NOMO-1 treated with DMSO at 0.1 percent for 48 hours (cell line): Measurements from ENCODE around the gene HIGD1B.
"Not testable (repeated sequence)": the region's sequence is repeated elsewhere in the genome, so short reads cannot be mapped to it uniquely, and the experiment has no call there.

ENCODE experiments used
- DNase-seq: peaks from one replicate; lab custom pipeline; 2025; ENCODE audit not compliant: unreplicated experiment; lab: John Stamatoyannopoulos, UW

The HIGD1B gene

DNA sequence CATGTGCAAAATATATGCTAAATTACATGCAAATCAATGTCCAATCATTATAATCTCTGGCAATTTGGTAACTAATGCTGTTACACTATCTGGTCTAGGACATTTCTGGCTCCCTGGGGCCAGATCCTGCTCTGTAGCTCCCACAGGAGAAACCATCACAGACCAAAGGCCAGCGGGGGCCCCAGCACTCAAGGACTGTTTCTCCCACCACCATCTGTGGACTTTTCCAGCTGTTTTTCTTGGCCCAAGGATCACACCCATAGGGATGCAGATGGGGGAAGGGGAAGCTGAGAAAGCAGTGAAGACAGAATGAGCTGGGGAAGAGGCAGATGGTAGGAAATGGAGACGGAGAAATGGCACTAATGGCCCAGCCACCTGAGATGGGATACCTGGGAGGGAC, at the start of gene HIGD1B:
HIGD1B (plus strand) TSS at position 298 of the 400 bp plus-strand sequence. CDS start 270 bp downstream, outside the sequence.
- DNase-seq, result no peak

DNA sequence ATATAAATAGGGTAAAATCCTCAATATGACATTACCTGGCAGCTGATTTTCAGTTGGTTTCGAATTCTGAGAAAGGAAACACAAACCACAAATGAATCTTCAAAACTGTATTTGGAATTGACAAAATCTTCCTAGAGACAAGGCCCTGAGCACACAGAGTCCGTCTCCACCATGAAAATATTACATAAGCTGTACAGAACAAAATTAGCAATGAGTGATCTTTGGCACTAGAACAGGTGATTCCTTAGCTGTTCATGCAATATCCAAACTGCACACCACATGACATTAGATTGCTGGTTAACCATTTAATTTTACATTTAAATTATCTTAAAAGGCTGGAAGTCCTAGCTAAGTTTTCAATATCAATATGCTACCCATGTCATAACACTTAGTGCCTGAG, 49.3 kb upstream of the HIGD1B start:
- DNase-seq, result no peak

- DNase-seq, result no peak
Observed at GRCh38 chr17:44801880-44802279, 45.8 kb upstream of the HIGD1B start.

- DNase-seq, result no peak
Observed at GRCh38 chr17:44804302-44805089, 43.2 kb upstream of the HIGD1B start.

- no peak for DNase-seq
Observed at GRCh38 chr17:44807093-44807816, 40.4 kb upstream of the HIGD1B start.

DNA sequence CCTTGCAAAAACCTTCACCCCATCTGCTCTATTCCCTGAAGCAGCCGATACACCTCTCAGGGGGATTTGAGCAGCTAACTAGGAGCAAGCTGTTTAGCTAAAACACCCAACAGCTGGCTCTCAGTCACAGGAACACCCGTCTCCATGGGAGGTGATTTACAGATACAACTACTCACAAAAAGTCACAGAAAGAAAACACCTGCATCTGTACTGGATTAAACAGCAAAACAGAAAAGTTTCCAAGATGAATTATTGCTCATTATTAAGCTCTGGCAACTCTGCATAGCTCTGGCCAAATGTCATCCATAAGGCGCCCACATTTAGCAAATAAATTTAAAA, 39.9 kb upstream of the HIGD1B start:
- DNase-seq, result no peak

DNA sequence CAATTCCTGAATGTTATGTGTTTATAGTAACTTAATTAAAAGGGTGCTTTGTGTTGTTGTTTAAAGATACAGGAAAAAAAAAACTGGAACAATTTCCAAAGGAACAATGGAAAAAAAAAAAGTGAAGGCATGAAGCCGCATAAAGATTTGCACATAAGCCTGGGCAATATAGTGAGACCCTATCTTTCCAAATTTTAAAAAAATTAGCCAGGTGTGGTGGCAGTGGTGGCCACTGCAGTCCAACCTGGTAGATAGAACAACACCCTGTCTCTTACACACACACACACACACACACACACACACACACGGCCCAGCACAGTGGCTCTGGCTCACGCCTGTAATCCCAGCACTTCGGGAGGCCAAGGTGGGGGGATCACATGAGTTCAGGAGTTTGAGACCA, 39.5 kb upstream of the HIGD1B start:
- no peak for DNase-seq

GRCh38 chr17:44808656-44809388, 38.9 kb upstream of the HIGD1B start:
- DNase-seq, result not testable (repeated sequence)

- no peak for DNase-seq
Observed at GRCh38 chr17:44812263-44812662, 35.4 kb upstream of the HIGD1B start.

DNA sequence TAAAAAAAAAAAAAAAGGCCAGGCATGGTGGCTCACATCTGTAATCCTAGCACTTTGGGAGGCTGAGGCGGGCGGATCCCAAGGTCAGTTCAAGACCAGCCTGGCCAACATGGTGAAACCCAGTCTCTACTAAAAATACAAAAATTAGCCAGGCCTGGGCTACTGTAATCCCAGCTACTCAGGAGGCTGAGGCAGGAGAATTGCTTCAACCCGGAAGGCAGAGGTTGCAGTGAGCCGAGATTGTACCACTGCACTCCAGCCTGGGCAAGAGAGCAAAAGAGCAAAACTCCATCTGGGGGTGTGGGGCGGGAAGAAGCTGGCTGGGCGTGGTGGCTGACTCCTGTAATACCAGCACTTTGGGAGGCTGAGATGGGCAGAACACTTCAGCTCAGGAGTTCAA, 29.2 kb upstream of the HIGD1B start:
- DNase-seq, result not testable (repeated sequence)

DNA sequence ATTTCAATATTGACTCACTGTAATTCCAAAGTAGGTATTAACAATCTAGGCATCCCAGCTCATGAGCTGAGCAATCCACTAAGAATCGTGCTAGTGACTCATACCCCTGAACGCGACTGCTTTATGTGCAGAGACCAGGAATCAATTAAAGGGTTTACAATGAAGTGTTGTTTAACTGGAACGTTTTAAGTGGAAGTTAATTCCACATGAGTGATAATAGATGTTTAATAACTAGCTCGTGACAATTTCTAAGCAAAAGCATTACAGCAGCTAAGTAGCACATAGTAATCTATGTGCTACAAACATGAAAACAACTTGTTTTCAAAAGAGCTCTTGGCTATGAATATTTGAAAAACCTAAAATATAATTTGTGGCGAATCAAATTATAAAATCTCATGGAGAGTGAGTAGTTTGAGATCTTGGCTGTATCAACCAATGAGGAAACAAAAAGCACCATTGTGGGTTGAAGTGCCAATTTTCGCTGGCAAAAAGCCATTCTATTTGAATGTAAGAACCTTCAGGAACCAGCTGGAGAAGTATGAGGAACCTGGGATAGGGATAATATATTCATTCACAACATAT, 27.0 kb upstream of the HIGD1B start:
- no peak for DNase-seq

DNA sequence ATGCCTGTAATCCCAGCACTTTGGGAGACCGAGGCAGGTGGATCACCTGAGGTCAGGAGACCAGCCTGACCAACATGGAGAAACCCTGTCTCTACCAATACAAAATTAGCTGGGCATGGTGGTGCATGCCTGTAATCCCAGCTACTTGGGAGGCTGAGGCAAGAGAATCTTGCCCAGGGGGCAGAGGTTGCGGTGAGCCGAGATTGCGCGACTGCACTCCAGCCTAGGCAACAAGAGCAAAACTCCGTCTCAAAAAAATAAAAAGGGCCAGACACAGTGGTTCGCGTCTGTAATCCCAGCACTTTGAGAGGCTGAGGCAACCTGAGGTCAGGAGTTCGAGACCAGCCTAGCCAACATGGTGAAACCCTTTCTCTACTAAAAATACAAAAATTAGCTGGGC, 22.4 kb upstream of the HIGD1B start:
- DNase-seq, result not testable (repeated sequence)

GRCh38 chr17:44826123-44826790, 21.4 kb upstream of the HIGD1B start:
- DNase-seq, result no peak

DNA sequence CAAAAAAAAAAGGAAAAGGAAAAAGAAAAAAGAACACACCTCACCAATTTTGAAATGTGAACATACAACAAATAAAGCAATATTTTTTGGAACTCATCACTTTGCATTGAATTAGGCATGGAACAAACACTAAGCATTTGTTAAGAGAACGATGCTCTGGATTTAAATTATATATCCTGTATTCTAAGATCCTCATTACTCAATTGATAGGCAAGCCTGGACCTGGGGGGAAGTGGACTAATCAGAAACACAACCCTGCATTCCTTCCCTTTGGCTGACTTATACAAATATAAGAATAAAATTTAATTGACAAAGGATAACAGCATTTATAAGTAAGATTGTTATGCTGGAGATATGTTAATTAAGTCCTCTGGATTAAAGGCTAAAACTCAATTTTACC, 19.8 kb upstream of the HIGD1B start:
- DNase-seq, result no peak

DNA sequence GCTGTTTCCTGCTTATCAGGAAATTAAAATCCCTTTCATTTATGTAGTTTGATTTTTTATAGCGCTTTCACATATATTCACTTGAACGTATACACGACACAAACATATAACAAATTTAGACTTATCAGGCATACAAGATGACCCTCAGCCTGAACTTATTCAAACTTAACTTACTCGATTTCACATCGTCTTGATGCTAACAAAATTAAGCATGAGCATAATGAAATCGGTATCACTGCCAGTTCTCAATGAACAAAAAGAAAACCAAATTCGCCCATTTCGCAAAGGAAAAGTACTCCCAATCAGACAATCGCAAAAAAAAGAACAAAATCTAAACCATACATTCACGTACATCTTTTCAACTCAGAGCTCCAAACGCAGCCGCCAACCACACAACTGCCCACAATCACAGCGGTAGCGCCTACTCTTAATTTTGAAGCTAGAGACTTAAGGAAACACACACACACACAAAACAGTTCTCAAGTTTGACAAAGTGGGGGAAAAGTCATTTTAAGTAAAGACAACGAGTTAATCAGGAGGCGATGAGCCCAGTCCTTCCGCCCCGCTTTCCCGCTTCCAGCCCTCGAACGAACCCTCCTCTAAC, 18.7 kb upstream of the HIGD1B start:
- peak; percentile 29 for DNase-seq

DNA sequence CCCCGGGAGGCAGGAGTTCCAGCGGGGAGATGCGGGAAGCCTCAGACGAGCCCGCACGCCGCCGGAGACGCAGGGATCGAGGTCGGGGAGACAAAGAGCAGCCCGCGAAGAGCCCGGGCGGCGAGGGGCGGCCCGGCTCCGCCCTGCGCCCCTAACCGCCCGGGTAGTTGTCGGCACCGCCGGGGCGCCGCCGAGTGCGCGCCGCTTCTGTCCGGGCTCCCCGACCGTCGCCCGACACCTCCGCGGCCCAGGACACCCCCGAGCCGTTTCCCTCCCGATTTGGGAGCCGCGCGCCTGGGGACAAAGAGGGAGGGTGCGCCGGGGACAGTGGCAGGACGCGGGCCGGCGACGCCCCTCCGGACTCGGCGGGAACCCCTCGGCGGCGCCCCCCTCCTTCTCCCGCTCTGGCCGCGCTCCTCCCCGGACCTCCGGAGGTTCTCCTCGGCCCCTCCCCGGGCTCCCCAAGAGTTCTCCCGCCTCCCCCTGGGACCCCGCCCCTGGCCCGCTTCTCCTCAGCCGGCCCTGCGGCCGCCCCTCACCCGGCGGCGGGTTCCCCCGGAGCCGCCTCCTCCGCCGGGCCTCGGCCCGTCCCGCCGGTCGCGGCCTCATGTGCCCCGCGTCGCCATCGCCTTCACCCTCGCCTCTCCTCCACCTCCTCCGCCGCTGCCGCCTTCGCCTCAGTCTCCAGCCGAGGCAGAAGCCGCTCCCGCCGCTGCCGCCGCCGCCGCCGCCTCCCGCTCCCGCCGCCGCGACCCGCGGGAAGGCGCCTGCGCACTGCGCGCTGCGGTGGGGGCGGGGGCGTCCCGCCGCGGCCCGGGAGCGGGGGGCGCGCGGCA, 17.9 kb upstream of the HIGD1B start, which contains the start of gene GJC1:
GJC1 (minus strand) TSS at position 765 of the 836 bp plus-strand sequence. CDS start 24,470 bp downstream, outside the sequence.
- DNase-seq, result no peak

DNA sequence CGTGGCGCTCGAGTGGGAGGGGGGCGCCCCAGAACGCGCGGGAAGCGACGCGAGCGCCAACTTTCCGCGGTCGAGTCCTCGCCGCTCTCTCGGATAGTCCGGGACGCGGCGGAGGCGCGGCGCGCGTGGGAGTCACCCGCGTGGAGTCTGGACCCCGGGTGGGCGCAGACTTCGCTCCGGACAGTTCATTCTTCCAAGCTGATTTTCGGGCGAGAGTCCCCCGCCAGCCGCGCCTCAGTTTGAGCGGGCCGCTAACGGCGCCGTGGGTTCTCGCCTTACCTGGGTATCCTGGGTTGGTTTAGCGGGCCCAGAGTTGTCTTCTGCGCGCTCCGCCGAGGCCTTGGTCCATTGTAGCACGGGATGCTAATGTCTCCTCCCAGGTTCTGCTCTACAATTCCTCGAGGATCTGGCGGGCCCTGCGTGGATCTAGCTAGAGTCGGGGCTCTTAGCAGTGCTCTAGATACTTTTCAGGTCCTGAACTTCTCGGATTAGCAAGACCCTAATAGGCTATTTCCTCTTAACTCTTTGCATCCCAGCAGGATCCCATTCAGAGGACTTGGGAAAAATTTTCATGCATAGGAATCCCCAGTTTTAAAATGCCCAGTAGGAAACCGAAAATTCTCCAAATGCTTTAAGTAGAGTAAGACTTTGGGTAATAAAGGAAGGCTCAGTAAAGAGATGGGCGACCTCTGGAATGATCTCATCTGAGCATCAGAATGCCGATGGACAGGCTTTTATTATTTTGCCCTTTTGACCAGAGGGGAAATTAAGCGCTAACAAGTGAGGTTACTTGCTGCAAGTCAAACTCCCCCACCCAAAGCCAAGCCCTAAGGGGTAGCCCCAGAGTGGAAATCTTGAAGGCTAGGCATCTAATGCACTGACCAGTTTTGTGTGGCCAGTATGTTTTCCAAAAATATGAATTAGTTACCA, 17.1 kb upstream of the HIGD1B start:
- DNase-seq, result no peak

DNA sequence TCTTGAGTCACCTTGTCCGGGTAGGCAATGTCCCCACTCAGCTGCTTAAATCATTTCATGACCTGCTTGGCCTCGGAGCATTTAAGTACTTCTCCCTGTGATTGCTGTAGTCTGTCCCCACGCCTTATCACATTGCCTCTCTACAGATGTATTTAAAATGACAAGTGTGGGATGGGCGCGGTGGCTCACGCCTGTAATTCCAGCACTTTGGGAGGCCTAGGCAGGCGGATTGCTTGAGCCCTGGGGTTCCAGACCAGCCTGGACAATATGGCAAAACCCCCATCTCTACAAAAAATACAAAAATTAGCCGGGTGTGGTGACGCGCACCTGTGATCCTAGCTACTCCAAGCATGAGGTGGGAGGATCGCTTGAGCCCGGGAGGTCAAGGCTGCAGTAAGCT, 16.3 kb upstream of the HIGD1B start:
- no peak for DNase-seq
